ENCODE data around the gene CLDN15. TPM values are rescaled to one million over a fixed set of nuclear protein-coding genes. Genes with fewer than 3 reads are reported as not detected.
"Not testable (repeated sequence)": the region's sequence is repeated elsewhere in the genome, so short reads cannot be mapped to it uniquely, and the experiment has no call there.

Gene CLDN15
- total RNA-seq, 3 donors from 2014 or later, result 14.6 to 23.7 (median 15.9) TPM

GRCh38 chr7:101201695-101202602, 35.7 kb downstream of the CLDN15 start:
- TF ChIP-seq CTCF (IDR thresholded peaks at IDR 0.05), result no peak
- Histone ChIP-seq H3K36me3 (ENCODE audit: low read depth) (no peaks in the 10 kb centered on the region), H3K4me1 (ENCODE audit: low read depth) (peaks cover 9% of the 10 kb centered on the region), H3K4me3 (no peak overlapping the region), H3K9me3 (no peaks in the 10 kb centered on the region)
- ATAC-seq (peak; percentile 88), DNase-seq (peak; percentile 81 to 89 (median 85))
- intact Hi-C loops (cut with DNase I, micrococcal nuclease), result no loop called here

- intact Hi-C loops (cut with DNase I, micrococcal nuclease), result no loop called here
- Histone ChIP-seq H3K9me3 (no peaks in the 10 kb centered on the region), H3K4me3 (no peak within 1 kb of the TSS), H3K36me3 (ENCODE audit: low read depth) (no peaks in the 10 kb centered on the region), H3K4me1 (ENCODE audit: low read depth) (peaks cover 9% of the 10 kb centered on the region)
- peak; percentile 88 to 92 (median 91) for DNase-seq
- peak; percentile 89 for ATAC-seq
- TF ChIP-seq CTCF (IDR thresholded peaks at IDR 0.05), result no peak
Observed at GRCh38 chr7:101200862-101201599, 36.6 kb downstream of the CLDN15 start, which contains the start of gene MOGAT3. Gene MOGAT3, minus strand, starts transcription at chr7:101201036. Its CDS starts 182 bp downstream, at chr7:101200854.

GRCh38 chr7:101200504-101200861, 37.1 kb downstream of the CLDN15 start:
- intact Hi-C loops (cut with DNase I, micrococcal nuclease), result no loop called here
- peaks cover 9% of the 10 kb centered on the region for H3K4me1 ChIP-seq (ENCODE audit: low read depth)
- DNase-seq, result no peak
- no peaks in the 10 kb centered on the region for H3K9me3 ChIP-seq
- no peaks in the 10 kb centered on the region for H3K36me3 ChIP-seq (ENCODE audit: low read depth)
- H3K4me3 ChIP-seq, result no peak overlapping the region
- TF ChIP-seq CTCF (IDR thresholded peaks at IDR 0.05), result no peak
- no peak for ATAC-seq

- H3K36me3 ChIP-seq (ENCODE audit: low read depth); intact Hi-C loops (cut with DNase I, micrococcal nuclease); H3K4me3 ChIP-seq; H3K4me1 ChIP-seq (ENCODE audit: low read depth); ATAC-seq; H3K9me3 ChIP-seq; DNase-seq: not testable (repeated sequence)
Observed at GRCh38 chr7:101199522-101199921, 38.1 kb downstream of the CLDN15 start.

GRCh38 chr7:101198476-101198875, 39.1 kb downstream of the CLDN15 start:
- Histone ChIP-seq H3K9me3 (no peaks in the 10 kb centered on the region), H3K36me3 (ENCODE audit: low read depth) (no peaks in the 10 kb centered on the region), H3K4me1 (ENCODE audit: low read depth) (peaks cover 9% of the 10 kb centered on the region), H3K4me3 (no peak overlapping the region)
- no peak for DNase-seq
- ATAC-seq, result no peak
- intact Hi-C loops (cut with DNase I, micrococcal nuclease), result no loop called here
- no peak for TF ChIP-seq CTCF (IDR thresholded peaks at IDR 0.05)

GRCh38 chr7:101197991-101198390, 39.6 kb downstream of the CLDN15 start:
- H3K9me3 ChIP-seq, result no peaks in the 10 kb centered on the region
- TF ChIP-seq CTCF (IDR thresholded peaks at IDR 0.05), result no peak
- intact Hi-C loops (cut with DNase I, micrococcal nuclease), result no loop called here
- no peak for DNase-seq
- no peak overlapping the region for H3K4me3 ChIP-seq
- no peaks in the 10 kb centered on the region for H3K36me3 ChIP-seq (ENCODE audit: low read depth)
- no peak for ATAC-seq
- H3K4me1 ChIP-seq (ENCODE audit: low read depth), result peaks cover 9% of the 10 kb centered on the region
